Testis (tissue), 3 donors: ENCODE measurements around the gene TMEM178B. TPM values are rescaled to one million over a fixed set of nuclear protein-coding genes. Genes with fewer than 3 reads are reported as not detected.

Experiments
- DNase-seq: peaks from one replicate; pipeline ENCODE4 v3.0.0-alpha.2; 2019
- H3K27ac ChIP-seq, 2 donors: fragments of 200-600 bp; sonication (generic); one replicate each; pipeline ENCODE4 v1.5.1; 2019
- H3K27me3 ChIP-seq: fragments of 200-600 bp; sonication (generic); one replicate; pipeline ENCODE4 v1.5.1; 2019
- H3K36me3 ChIP-seq: fragments of 200-600 bp; sonication (generic); one replicate; pipeline ENCODE4 v1.5.1; 2017; ENCODE audit warnings: low read depth; ENCODE audit errors: missing control alignments
- H3K4me1 ChIP-seq: fragments of 200-600 bp; sonication (generic); one replicate; pipeline ENCODE4 v1.5.1; 2019
- H3K4me3 ChIP-seq, 2 donors: fragments of 200-600 bp; sonication (generic); one replicate each; pipeline ENCODE4 v1.5.1; 2017 to 2019
- H3K9me3 ChIP-seq: fragments of 200-600 bp; sonication (generic); one replicate; pipeline ENCODE4 v1.5.1; 2017
- POLR2A ChIP-seq: fragments of 450-650 bp; IDR thresholded peaks from one replicate; pipeline ENCODE4 v1.6.1; 2017; ENCODE audit warnings: antibody characterized with exemption, mild to moderate bottlenecking, moderate library complexity
- WGBS, 2 donors: methylation state at CpG; one replicate each; pipeline ENCODE4 v1.1.5; 2018; 5-methylcytosine and 5-hydroxymethylcytosine counted together
- intact Hi-C: fragments of 100-400 bp; cut with DNase I; formaldehyde crosslinking; loops from one replicate; pipeline ENCODE4 v1.15.1; 2023; ENCODE audit warnings: low total_unique reads
- polyA plus RNA-seq: library from polyadenylated mRNA; stranded (reverse); fragments of 350-450 nt; fragmentation: Illumina TruSeq; extraction: RNeasy Lipid Tissue Mini Kit (QIAGEN cat#74804); gene quantifications from one replicate; pipeline ENCODE4 v1.2.3, GENCODE V29; 2014; ENCODE audit warnings: low read depth, low replicate concordance; ENCODE audit not compliant: insufficient read depth
- total RNA-seq, 2 donors: library from RNA; depleted of rRNA; stranded (reverse); fragments of >200 nt; gene quantifications; one replicate each; pipeline ENCODE4 v1.2.3, GENCODE V29; 2016
- TF ChIP-seq, protein P1 (sequence below), 3 experiments: fragments of 450-650 bp in 2 of 3; fragments of 200-600 bp in 1 of 3; sonication (generic) in 1 of 3; IDR thresholded peaks; one replicate each; pipeline ENCODE4 v1.5.1; 2016 to 2019; ENCODE audit warnings: antibody characterized with exemption in 3 of 3, mild to moderate bottlenecking in 2 of 3, moderate library complexity in 1 of 3

The TMEM178B gene
- total and polyA plus RNA-seq, 3 donors from 2014 or later = 1.7 to 7.2 (median 2.0) TPM

DNA sequence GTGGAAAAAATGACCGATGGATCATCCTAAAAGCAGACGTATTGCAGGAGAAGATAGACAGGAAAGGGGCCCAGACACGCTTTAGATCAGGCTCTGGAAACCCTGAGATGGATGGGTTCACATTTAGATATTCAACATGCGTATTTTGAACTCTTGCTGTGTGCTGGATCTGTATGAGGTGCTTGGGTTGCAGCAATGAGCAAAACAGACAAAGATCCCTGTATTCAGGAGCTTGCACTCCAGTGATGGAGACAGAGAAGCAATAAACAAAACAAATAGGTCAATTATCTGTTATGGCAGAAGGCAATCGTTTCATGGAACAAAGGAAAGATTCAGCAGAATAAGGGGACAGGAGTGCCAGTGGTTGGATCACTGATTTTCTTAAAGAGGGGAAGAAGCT lies 275.5 kb downstream of the TMEM178B start:
- 83 to 85% methylated on average over 5 of the region's 5 CpGs for WGBS, 2 donors
- no peaks in the 10 kb centered on the region for H3K36me3 ChIP-seq
- intact Hi-C loops = no loop called here
- no peaks in the 10 kb centered on the region for H3K27me3 ChIP-seq
- H3K4me1 ChIP-seq = no peaks in the 10 kb centered on the region
- DNase-seq = no peak
- H3K9me3 ChIP-seq = no peaks in the 10 kb centered on the region
- H3K4me3 ChIP-seq = no peak overlapping the region
- no peak overlapping the region for H3K27ac ChIP-seq
- no peak for TF ChIP-seq POLR2A
- TF ChIP-seq, protein P1, sequence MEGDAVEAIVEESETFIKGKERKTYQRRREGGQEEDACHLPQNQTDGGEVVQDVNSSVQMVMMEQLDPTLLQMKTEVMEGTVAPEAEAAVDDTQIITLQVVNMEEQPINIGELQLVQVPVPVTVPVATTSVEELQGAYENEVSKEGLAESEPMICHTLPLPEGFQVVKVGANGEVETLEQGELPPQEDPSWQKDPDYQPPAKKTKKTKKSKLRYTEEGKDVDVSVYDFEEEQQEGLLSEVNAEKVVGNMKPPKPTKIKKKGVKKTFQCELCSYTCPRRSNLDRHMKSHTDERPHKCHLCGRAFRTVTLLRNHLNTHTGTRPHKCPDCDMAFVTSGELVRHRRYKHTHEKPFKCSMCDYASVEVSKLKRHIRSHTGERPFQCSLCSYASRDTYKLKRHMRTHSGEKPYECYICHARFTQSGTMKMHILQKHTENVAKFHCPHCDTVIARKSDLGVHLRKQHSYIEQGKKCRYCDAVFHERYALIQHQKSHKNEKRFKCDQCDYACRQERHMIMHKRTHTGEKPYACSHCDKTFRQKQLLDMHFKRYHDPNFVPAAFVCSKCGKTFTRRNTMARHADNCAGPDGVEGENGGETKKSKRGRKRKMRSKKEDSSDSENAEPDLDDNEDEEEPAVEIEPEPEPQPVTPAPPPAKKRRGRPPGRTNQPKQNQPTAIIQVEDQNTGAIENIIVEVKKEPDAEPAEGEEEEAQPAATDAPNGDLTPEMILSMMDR (IDR thresholded peaks at IDR 0.05) = no peak

DNA sequence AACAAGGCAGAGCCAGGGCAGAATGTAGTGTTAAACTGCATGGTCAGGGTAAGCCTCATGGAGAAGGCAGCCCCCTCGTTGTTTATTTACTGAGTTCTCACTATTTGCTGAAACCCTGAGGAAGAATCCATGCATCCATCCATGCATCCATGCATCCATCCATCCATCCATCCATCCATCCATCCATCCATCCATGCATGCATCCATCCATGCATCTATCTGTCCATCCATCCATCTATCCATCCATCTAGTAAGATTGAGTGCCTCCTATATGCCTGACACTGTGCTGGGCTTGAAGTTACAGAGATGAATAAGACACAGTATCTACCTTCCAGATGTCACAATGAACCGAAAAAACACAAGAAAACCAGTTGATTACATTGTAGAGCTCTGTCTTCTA lies 275.9 kb downstream of the TMEM178B start:
- Histone ChIP-seq H3K4me1 (no peaks in the 10 kb centered on the region), H3K4me3 (no peak overlapping the region), H3K27ac (no peak overlapping the region), H3K36me3 (no peaks in the 10 kb centered on the region), H3K9me3 (no peaks in the 10 kb centered on the region), H3K27me3 (no peaks in the 10 kb centered on the region)
- intact Hi-C loops = no loop called here
- 85 to 90% methylated on average over 2 of the region's 2 CpGs for WGBS, 2 donors
- TF ChIP-seq, protein P1 (IDR thresholded peaks at IDR 0.05) = no peak
- no peak for TF ChIP-seq POLR2A
- DNase-seq = no peak

DNA sequence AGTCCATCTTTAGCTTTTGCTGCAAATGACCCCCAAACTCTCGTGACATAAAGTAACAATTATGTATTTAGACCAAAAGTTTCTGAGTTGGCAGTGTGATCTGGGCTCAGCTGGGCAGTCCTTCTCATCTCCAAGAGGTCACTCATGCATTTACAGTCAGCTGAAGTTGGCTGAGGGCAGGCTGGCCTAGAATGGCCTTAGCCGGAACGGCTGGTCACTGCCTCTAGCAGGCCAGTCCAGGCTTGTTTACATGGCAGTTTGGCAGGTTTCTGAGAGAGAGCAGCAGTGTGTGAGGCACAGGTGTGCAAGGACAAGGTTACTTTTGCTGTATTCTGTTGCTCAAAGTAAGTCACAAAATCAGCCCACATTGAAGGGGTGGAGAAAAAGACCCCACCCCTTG lies 277.3 kb downstream of the TMEM178B start:
- no peak overlapping the region for H3K4me3 ChIP-seq
- no peaks in the 10 kb centered on the region for H3K9me3 ChIP-seq
- no peaks in the 10 kb centered on the region for H3K27me3 ChIP-seq
- intact Hi-C loops = no loop called here
- no peaks in the 10 kb centered on the region for H3K36me3 ChIP-seq
- TF ChIP-seq, protein P1 (IDR thresholded peaks at IDR 0.05) = no peak
- no peak for TF ChIP-seq POLR2A
- DNase-seq = no peak
- WGBS, 2 donors = 73 to 87% methylated on average over 3 of the region's 3 CpGs
- no peak overlapping the region for H3K27ac ChIP-seq
- no peaks in the 10 kb centered on the region for H3K4me1 ChIP-seq

DNA sequence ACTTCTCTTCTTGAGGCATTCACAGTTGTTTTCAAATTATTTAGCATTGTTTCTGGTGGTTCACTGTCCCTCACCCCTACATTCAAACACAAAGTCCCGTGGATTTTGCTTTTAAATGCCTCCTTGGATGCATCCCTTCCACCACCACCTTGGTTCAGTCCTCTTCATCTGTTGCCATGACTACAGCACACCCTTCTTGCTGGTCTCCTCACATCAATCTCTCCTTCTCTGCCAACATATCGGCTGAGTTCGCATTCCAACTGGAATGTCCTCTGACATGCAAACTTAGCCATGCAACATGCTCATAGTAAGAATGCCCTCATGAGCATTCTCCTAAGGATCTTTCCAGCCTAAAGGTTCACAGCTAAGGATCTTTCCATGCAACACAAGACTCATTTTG lies 279.1 kb downstream of the TMEM178B start:
- no peaks in the 10 kb centered on the region for H3K4me1 ChIP-seq
- no peaks in the 10 kb centered on the region for H3K27me3 ChIP-seq
- H3K27ac ChIP-seq = no peak overlapping the region
- no peaks in the 10 kb centered on the region for H3K36me3 ChIP-seq
- TF ChIP-seq, protein P1 (IDR thresholded peaks at IDR 0.05) = no peak
- no peak for TF ChIP-seq POLR2A
- H3K4me3 ChIP-seq = no peak overlapping the region
- DNase-seq = no peak
- 86 to 87% methylated on average over 3 of the region's 3 CpGs for WGBS, 2 donors
- intact Hi-C loops = no loop called here
- H3K9me3 ChIP-seq = no peaks in the 10 kb centered on the region

DNA sequence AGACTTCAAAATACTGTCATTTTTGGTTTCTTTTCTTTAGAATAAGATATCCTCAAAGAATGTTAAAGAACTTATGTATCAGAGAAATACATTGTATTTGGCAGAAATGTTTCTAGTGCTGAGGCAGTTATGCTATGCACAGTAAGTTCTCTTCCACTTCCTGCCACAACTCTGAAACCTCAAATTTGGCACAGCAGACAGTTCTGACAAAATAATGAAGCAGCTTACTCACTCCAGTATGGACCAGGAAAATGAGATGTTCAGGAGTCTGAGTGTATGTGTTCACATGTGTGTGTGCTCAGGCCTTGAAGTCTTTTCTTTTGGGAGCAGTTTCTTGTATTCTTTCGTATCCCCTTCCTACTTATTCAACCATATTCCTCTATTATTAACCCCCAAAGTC lies 280.4 kb downstream of the TMEM178B start:
- no peak overlapping the region for H3K27ac ChIP-seq
- no peaks in the 10 kb centered on the region for H3K36me3 ChIP-seq
- no peak for DNase-seq
- no peaks in the 10 kb centered on the region for H3K27me3 ChIP-seq
- no peaks in the 10 kb centered on the region for H3K4me1 ChIP-seq
- WGBS, 2 donors = 61 to 67% methylated on average over 1 of the region's 1 CpG
- no peak for TF ChIP-seq POLR2A
- TF ChIP-seq, protein P1 (IDR thresholded peaks at IDR 0.05) = no peak
- no peaks in the 10 kb centered on the region for H3K9me3 ChIP-seq
- intact Hi-C loops = no loop called here
- no peak overlapping the region for H3K4me3 ChIP-seq
